NCI-H1417 treated with DMSO at 0.1 percent for 48 hours (cell line): ENCODE results near the gene RPP40.
"Not testable (repeated sequence)": the region's sequence is repeated elsewhere in the genome, so short reads cannot be mapped to it uniquely, and the experiment has no call there.

Source experiments
- DNase-seq: peaks from one replicate; lab custom pipeline; 2025; lab: John Stamatoyannopoulos, UW

Gene RPP40

DNA sequence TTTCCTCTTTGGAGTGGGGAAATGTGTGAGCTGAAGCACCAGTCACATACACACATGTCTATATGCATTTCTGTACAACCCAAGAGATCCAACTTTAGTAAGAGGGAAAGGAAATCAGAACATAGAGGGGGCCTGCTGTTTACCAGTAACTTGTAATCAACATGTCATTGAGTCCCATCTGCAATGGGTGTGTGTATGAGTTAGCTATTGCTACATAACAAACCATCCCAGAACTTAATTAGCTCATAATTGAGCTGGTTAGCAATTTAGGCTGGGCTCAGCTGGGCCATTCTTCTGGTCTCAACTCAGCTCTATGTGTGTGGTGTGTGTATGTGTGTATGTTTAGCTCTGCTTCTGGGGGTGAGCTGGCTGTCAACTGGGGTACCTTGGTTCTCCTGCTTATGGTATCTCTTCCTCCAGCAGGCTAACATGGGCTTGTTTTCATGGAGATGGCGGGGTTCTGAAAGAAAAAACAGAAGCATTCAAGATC, 10.3 kb upstream of the RPP40 start:
- no peak for DNase-seq

DNA sequence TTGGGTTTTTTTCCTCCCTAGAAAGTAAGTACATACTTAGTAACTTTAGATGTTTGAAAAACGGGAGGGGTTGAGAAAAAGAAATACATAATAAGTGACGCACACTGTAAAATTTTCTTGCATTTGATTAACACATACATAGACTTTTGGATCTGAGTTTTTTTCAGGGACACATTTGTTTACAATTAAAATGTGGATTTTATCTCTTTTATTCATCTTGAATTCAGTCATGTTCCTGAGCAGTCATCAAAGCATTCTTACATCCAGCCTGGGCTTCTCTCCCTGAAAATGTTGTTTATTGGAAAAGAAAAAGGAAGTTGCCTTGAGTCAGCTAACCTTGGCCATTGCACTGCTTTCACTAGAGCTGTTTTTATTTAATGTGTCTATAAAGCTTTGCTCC, 8.7 kb upstream of the RPP40 start:
- no peak for DNase-seq

DNA sequence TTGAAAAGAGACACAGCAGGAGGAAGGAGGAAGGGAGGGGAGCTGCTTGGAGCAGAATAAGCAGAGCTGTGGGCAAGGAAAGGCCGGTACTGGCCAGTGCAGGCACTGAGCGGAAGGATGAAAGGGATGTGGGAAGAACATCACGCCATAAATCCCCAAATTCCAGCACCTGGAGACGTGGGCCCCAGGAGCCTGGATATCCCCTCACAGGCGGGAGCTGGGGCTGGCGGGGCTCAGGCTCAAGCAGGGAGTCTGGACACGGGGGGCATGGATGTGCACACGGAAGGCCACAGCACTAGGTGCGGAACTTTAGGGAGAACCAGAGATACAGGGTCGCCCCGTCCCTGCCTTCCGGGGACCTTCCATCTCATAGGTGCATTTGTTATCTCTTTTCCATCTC, 7.5 kb upstream of the RPP40 start:
- no peak for DNase-seq

DNA sequence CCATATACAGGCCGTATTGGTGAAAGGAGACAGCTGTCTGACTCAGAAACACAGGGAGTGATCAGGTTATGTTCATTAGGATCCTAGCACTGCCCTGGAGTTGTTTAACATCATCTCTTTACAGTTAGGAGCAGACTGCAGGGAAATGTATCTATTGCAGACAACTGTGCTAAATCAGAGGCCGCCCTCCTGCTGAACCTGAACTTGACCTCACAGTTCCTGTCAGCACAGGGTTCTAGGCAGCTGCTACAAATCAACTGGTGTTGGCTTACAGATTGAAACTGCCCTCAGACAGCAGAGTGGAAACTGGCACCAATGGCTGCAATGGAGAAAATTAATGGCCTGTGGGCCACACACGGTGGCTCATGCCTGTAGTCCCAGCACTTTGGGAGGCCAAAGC, 3.7 kb upstream of the RPP40 start:
- no peak for DNase-seq

DNA sequence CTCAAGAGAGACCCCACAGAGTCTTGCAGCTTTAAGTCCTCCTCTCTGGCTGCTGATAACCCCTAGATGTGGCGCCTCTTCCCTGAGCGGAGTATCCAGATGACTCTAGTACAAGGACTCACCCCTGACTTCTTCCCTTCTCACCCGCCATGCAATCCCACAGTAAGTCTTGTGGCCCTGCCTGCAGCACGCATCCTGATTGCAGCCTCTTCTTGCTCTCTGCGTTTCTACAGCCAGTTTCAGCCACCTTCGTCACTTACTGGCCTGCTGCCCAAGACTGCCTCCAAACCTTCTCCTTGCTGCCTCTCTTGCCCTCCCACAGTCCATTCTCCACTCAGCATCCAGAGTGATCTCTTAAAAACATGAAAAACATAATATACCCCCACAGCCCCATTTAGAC, 2.4 kb upstream of the RPP40 start:
- DNase-seq, result no peak

DNA sequence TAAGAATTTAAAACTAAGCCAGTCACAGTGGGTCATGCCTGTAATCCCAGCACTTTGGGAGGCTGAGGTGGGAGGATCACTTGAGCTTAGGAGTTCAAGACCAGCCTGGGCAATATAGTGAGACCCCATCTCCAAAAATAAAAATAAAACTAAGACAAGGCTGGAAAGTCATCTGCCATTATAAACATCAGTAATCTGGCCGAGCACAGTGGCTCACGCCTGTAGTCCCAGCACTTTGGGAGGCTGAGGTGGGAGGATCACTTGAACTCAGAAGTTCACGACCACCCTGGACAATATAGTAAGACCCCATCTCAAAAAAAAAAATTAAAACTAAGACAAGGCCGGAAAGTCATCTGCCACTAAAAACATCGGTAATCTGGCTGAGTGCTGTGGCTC, 1.2 kb upstream of the RPP40 start:
- DNase-seq, result not testable (repeated sequence)

DNA sequence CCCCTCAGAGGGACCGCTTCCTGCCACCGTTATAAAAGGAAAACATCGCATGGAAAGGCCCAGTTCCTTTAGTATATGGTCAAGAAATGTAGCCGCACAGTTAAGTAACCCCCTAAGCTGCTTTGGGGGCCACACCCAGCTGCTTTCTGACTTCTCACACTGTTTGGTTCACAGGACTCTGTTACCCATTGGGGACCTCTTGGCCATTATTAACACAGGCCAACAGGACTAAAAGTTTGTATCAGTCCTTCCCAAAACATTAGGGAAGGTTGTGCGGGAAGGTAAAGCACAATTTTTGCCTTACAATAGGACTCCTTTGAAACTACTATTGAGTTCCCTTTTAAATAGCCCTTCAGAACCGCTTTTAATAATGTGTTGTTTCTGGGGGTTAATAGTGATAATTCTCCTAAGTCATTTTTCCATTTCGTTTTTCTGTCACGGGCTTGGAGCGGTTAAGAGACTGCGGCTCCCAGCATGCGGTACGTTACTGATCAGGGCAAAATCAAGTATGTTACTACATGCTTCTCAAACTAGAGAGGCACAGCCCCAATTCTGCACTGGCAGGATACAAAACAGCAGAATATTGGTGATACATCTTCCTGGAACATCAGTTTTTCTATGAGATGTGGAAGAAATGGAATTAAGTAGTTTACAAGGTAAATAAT, 668 bp upstream of the RPP40 start:
- no peak for DNase-seq

DNA sequence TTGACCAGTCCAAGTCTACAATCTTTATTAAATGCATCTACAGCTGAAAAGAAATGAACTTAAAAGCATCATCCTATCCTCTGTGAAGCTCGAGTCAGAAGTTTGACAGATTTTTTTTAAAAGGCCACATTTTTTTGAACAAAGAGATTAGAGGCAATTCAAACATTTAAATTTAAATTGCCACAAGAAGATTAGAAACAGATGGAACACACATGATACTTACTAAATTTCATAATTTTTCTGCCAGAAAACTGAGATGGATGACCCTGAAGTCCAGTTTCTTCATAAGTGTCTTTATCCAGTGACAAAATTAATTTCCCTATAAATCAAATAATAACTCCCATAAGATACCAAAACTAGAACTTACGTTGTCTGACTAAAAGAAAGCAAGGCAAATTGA, 4.3 kb downstream of the RPP40 start:
- DNase-seq, result no peak

DNA sequence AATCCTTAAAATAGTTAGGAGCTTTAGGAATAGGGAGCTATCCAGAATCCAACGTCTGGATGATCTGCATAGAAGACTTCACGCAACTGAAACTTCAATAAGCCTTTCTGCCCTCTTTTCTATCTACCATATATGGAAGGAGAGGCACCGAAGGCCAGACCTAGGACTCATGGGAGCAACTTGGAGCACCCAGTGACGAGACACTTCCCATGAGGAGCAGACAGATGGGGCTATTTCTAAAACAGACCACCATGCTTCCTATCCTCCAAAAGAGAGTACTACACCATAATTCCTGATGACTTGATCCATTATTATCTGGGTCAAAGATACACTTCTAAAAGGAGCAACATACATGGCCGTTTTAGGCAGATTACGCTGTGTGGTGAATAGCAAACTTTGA, 6.0 kb downstream of the RPP40 start:
- DNase-seq, result no peak

DNA sequence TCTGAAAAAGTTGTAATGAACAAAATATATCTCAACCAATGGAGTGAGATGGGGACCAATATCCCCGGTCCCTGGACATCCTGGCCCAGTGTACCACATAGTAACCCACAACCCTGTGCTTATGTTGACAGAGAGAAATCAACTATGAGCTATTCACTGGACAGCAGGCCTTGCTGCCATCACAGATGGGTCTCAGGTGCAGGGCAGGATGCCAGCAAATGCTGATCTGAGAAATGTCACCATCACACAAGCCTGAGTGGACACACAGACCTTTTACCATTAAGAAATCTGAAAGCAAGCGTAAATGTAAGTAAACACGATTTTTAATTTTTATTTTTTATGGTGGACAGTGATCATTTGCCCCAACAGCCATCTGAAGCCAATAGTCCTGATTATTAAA, 9.1 kb downstream of the RPP40 start:
- no peak for DNase-seq

DNA sequence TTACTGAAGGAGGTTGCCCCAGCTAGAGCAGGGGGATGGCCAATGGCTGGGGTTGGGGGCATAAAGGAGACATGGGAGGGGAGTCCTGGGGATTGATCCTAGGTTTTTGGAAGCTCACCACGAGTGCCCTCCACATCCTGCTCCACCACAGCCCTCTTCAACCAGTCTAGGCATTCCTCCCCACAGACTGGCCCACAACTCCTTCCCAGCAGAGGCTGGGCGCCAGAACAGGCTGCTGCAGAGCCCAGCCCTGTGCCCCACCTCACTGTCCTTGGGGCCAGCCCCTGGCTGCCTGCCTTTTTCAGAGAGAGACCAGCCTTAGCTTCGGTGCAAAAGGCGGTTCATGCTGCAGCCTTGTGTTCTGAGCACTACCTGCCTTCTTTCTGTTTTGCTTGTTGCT, 16.4 kb downstream of the RPP40 start:
- no peak for DNase-seq

DNA sequence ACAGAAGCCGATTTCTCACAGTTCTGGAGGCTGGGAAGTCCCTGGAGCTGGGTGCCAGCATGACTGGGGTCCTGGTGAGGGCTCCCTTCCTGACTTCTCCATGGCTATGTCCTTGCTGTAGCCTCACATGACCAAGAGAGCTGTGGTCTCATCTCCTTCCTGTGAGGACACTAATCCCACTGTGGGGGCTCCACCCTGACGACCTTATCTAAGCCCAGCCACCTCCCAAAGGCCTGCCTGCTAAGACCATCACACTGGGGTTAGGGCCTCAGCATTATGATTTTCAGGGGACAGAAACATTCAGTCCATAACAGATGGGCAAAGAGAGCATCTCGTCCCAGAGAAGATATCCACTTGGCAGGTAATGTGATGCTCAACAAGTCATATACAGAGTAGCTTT, 16.8 kb downstream of the RPP40 start:
- DNase-seq, result no peak

DNA sequence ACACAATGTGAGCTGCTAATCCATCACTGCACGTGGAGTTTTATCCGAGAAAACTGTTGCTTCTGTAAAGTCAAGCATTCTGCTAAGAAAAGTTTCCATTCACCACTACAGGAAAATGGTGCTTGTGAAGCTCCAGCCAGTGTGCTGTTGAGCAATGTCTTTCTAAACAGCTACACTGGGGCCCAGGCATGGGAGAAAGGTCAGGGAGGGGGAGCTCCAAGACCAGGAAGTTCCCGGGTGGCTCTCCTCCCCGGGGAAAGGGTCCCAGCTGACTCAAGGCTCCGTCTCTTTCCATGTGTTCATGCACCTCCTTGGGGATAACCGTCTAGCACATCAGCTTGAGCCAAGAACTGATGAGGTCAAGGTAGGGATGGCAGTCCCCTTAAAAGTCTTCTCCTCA, 20.5 kb downstream of the RPP40 start:
- no peak for DNase-seq

DNA sequence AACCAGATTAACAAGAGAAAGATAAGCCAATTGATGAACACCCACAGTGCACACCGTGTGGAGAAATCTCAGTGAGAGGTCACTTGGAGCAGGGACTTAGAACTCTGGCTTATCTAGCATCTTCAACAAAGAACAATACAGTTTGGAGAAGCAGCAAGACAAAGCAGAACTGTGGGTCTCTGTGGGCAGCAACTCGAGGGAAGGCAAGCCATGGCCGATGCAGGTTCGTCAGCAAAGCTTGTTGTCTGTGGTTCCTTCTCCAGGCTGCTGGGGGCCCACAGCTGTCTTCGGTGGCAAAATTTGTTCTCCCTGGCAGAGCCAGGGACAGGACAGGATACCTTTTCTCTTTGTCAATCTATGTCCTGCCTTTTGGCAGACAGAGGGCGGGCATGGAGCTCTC, 22.1 kb downstream of the RPP40 start:
- no peak for DNase-seq

DNA sequence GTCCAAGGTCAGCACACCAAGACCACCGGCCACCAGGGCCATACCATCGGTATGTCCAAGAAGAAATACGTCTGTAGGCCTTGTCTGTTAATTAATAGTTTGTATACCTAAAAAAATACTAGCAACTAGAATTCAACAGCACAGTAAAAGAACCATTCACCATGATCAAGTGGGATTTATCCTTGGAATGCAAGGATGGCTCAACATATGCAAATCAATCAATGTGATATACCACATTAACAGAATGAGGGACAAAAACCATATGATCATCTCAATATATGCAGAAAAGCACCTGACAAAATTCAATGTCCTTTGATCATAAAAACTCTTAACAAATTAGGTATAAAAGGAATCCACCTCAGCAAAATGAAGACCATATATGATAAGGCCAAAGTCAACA, 24.4 kb downstream of the RPP40 start:
- DNase-seq, result no peak

DNA sequence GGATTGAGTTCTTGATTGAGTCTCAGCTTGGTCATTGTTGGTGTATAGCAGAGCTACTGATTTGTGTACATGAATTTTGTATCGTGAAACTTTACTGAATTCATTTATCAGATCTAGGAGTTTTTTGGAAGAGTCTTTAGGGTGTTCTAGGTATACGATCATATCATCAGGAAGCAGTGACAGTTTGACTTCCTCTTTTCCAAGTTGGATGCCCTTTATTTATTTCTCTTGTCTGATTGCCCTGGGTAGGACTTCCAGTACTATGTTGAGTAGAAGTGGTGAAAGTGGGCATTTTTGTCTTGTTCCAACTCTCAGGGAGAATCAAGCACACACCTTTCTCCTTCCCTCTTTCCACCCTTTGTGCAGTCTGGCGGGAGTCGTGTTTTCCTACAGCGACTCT, 26.4 kb downstream of the RPP40 start:
- no peak for DNase-seq

DNA sequence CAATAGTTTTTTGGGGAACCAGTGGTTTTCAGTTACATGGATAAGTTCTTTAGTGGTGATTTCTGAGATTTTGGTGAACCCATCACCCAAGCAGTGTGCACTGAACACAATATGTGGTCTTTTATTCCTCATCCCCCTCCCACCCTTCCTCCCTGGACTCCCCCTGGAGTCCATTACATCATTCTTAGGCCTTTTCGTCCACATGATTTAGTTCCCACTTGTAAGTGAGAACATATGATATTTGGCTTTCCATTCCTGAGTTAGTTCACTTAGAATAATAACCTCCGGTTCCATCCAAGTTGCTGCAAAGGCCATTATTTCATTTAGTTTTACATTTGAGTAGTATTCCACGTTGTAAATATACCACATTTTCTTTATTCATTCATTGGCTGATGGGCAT, 28.3 kb downstream of the RPP40 start:
- DNase-seq, result no peak

DNA sequence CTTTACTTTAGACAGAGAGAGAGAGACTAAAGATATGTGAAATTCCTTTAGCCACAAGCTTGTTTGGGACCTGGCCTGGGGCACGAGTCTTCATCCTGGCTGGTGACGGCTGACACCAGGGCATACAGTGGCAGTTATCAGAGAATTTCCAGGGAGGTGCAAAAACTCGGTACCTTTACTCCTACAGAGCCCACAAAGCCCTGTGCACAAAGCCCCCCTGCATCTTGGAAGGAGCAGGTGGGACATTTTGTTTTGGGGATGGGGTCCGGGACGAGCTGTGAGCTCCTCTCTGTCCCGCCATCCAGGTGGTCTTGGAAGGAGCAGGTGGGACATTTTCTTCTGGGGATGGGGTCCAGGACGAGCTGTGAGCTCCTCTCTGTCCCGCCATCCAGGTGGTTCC, 28.9 kb downstream of the RPP40 start:
- no peak for DNase-seq

DNA sequence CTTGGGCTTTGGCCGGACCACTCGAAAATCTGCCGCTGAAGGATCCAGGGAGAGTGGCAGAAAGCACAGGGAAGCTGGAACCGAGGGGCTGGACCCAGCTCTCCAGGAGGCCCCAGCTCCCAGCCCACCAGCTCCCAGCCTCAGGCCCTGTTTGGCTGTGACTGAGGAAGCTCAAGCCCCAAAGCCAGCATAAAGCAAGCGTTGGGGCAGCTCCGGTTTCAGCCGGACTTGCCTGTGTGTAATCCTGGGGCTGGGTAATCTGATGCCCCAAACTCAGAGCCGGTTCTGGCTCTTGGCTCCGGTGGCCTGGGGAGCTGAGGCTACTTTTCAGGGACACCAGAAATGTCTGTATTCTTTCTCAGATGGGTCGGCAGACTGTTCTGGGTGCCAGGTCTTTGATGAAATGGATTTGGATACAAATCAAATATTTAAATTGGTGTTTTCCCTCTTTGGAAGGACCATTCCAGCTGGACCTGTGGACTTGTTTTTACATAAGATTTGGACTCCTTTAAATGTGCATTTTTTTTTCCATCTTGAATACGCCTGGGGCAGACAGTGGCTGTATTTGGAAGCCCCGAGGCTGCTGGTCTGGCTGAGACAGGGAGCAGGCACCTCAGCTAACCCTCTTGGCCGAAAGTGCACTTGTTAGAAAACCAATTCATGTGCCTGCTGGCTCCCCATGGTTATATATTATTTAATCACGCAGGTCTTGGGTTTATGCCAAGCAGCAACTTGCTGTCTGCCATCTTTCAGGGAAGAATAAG, 29.7 kb downstream of the RPP40 start:
- DNase-seq, result no peak

DNA sequence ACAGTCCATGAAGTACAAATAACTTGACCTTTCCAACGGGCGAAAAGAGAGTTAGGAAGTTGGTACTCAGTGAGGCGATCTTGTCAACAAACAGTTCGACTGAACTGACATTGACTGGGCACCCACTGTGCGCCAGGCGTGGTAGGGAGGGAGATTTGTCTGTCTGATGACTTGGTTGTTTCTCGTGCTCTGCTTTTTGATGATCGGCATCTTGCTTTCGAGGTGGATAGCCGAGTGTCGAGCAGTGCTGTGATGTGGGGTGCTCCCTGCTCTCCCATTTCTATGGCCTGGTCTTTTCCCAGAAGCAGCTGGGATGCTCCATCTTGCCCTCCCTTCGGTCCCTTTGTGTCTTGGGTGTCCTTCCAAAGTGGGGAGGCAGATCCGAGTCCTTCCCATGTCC, 30.4 kb downstream of the RPP40 start:
- no peak for DNase-seq

DNA sequence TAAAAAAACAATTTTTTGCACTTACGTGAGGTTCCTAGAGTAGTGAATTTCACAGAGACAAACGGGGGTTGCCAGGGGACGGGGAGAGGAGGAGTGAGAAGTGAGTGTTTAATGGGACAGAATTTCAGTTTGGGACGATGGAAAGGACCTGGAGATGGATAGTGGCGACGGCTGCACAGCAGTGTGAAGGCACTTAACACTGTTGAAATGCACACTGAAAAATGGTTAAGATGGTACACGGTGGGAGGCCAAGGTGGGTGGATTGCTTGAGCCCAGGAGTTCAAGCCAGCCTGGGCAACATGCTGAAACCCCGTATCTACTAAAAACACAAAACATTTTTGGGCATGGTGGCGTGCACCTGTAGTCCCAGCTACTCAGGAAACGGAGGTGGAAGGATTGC, 31.4 kb downstream of the RPP40 start:
- DNase-seq, result no peak

DNA sequence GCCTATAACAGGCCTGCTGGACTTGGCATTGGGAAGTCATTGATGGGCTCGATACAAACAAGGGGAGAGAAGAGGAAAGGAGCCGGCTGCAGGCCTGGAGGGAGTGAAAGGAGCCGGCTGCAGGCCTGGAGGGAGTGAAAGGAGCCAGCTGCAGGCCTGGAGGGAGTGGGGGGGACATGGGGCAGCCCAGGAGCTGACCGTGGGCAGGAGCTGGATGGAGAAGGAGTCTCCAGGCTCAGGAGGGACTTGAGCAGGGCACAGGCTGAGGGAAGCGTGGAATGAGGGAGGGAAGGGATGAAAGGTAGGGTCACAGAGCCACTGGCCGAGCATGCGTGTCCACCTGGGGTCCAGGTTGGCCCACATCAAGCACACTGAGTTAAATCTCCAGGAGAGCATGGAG, 32.0 kb downstream of the RPP40 start:
- no peak for DNase-seq

DNA sequence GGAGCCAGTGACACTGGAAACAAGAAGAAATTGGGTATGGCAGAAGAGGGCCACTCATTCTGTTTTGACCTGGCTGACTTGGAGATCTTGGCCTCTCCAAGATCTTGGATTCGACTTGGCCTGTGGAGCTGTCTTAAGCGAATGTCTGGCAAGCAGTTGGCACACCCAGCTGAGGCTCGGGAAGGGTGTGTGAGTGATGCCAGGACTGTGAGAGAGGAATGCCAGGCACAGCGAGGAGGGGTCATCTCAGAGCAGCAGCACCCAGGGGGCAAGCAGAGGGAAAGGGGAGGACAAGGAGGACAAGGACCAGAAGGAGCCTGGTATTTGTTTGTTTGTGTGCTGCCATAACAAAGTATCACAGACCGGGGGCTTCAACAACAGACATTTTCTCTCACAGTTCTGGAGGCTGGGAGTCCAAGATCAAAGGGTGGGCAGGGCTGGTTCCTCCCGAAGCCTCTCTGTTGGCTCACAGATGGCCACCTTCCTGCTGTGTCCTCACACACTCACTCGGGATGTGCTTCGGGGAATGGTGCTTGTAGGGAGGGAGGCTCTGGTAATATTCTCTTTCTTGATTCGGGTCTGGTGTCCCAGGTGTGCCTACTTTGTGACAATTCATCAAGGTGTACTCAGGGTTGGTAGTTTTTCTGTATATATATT, 33.0 kb downstream of the RPP40 start:
- DNase-seq, result no peak
